RPMI8226 (cell line): ENCODE measurements around the gene SETBP1.

Experiments
- DNase-seq: peaks from one replicate; pipeline ENCODE4 v3.0.0-alpha.2; 2015

The SETBP1 gene

DNA sequence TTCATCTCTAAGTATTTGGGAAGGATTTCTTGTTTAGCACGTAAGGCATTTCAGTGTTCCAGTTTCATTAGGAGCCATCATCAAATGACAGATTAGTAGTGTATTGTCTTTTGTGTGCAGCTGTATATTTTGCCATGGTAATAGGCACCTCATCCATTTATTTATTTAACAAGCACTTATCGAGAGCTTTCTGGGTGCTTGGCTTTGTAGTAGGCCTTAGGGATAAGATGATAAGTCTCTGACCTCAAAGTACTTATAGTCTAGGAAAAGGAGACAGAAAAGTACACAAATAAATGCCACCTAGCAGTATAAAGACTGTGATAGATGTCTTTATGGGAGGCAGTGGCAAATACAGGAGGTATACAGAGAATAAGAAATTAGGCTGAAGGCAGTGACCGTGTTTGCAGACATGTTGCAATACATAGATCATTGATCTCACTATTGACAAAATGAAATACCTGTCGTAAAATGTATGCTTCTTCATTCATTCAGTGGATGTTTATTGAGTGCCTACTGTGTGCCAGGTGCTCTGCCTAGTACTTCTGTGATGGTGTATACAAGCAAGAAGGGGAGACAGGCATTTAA, 265.9 kb downstream of the SETBP1 start:
- no peak for DNase-seq

- no peak for DNase-seq
Observed at GRCh38 chr18:44949967-44950366, 269.3 kb downstream of the SETBP1 start.

- DNase-seq: no peak
Observed at GRCh38 chr18:44950685-44951195, 270.1 kb downstream of the SETBP1 start.

DNA sequence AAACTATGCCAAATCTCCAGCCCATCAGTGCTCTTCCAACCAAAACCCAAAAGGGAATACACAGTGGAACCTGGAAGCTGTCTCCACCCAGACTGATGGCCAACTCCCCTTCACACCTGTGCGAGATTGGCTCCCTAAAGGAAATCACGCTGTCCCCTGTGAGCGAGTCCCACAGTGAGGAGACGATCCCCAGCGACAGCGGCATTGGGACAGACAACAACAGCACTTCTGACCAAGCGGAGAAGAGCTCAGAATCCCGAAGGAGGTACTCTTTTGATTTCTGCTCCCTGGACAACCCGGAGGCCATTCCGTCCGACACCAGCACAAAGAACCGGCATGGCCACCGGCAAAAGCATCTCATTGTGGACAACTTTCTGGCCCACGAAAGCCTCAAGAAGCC, 271.1 kb downstream of the SETBP1 start:
- DNase-seq: no peak

DNA sequence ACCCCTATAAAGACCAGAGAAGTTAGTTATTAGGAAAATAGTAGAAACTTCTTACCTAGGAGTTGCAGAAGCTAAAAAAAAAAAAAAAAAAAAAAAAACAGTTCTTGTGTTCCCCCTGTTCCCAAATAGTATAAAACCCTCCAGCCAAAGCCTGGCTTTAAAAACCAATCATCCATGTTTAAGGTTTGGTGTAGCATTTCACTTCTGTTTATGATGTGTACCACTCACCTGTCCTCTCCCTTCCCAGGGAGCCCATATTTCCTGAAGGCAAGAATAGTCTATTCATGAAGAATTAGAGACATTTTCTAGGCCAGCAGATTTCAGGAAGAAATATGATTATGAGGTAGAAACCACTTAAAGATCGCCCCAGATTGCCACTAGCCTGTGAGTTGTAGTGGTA, 273.6 kb downstream of the SETBP1 start:
- no peak for DNase-seq

- no peak for DNase-seq
Observed at GRCh38 chr18:44955825-44956224, 275.1 kb downstream of the SETBP1 start.

DNA sequence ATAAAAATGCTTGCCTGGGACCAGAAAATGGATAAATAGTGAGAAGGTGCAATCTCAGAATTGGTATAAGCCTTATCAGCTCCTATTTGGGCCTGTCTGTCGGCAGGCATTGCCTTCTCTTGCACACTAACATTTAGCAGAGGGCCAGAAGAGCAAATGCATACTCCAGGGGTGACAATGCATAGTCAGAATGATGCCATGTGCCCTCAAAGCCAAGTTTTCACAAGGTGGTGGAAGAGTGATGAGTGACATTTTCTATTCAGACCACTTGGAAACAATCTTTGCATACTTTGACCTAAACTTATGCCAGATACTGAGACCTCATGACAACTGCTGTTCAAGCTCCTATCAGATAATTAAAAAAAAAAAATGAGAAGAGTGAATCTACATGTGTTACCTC, 276.3 kb downstream of the SETBP1 start:
- DNase-seq: no peak

- DNase-seq: no peak
Observed at GRCh38 chr18:44957461-44957860, 276.8 kb downstream of the SETBP1 start.

- DNase-seq: no peak
Observed at GRCh38 chr18:44958040-44958439, 277.4 kb downstream of the SETBP1 start.

DNA sequence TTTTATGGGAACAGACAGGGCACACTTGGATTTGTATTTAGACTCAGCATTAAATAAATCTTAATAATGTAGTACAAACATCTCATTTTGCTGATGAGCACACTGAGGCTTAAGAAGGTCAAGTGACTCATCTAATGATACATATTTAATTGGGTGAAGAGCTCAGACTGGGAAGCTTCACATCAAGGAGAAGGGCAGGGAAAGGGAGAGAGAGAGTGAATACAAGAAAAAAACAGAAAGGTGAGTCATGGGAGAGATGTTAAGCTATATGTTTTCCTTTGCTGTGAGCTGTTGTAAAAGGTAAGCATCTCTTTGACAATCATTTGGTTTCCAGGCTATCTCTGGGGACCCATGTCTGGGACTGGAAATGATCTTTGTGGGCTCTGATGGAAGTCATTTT, 277.8 kb downstream of the SETBP1 start:
- no peak for DNase-seq

DNA sequence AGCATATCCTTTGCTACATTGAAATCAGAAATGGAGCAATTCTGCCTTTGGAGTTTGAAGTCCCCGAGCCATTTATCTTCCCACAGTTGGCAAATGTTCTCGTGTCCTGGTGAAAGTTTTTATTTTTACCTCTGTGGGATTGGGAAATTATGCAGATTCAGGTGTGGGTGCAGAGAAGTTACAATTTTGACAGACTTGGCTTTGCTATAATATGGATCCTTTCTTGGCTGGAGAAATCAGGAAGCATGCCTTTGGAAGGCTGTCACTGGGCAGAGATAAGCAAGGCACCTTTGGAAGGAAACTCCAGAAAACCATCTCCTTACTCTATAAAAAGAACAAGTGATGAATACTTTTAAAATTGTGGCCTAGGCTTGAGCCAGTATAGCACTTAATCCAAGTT, 278.3 kb downstream of the SETBP1 start:
- no peak for DNase-seq

GRCh38 chr18:44960580-44960979, 279.9 kb downstream of the SETBP1 start:
- DNase-seq: no peak

GRCh38 chr18:44961288-44961995, 280.8 kb downstream of the SETBP1 start:
- DNase-seq: no peak

- no peak for DNase-seq
Observed at GRCh38 chr18:44967599-44967998, 286.9 kb downstream of the SETBP1 start.

GRCh38 chr18:44968336-44968735, 287.6 kb downstream of the SETBP1 start:
- DNase-seq: no peak

- DNase-seq: no peak
Observed at GRCh38 chr18:44969214-44969795, 288.6 kb downstream of the SETBP1 start.

DNA sequence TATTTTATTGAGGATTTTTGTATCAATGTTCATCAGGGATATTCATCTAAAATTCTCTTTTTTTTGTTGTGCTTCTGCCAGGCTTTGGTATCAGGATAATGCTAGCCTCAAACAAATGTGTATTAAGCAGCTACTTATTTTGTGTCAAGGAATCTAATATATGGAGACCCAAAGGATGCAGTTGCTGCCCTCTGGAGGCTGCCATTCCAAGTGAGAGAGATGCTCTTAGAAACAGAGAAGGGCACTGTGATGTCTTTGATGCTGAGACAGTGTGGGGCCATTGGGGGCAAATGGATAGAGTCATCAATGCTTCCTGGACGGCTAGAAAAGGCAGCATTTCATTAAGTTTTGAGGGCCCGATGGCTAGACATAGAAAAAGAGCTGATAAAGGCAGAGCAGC, 292.6 kb downstream of the SETBP1 start:
- DNase-seq: peak; percentile 26

- no peak for DNase-seq
Observed at GRCh38 chr18:44974174-44974573, 293.5 kb downstream of the SETBP1 start.

DNA sequence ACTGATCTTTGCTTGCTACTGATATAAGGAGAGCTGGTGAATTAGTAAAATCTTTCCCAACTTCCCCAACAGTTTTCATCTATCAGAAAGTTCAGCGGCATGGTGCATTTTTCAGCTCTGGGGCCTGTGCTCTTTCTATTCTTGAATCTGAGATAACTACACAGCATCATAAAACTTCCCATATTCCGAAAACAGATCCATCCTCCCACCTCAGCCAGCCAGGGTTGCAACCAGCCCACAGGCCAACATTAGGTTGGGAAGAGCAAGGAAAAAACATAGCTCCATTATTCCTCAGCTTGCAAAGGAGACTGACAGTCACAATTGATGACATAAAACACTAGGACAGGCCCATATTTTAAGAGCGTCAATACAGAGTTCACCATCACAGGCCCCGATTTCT, 297.2 kb downstream of the SETBP1 start:
- no peak for DNase-seq

- DNase-seq: no peak
Observed at GRCh38 chr18:44979748-44980147, 299.1 kb downstream of the SETBP1 start.

- no peak for DNase-seq
Observed at GRCh38 chr18:44981121-44981520, 300.4 kb downstream of the SETBP1 start.

DNA sequence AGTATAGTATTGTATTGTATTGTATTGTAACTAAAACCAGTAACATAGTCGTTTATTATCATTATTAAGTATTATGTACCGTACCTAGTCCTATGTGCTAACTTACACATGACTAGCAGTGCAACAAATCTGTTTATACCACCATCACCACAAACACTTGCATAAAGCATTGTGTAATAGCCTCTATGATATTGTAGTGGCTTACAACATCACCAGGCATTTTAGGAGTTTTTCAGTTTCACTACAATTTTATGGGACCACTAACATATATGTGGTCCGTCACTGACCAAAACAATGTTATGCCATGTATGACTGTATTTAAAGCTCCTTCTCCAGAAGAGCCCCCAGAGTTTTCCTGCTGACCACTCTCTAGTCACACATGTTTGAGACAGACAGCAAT, 306.2 kb downstream of the SETBP1 start:
- no peak for DNase-seq

DNA sequence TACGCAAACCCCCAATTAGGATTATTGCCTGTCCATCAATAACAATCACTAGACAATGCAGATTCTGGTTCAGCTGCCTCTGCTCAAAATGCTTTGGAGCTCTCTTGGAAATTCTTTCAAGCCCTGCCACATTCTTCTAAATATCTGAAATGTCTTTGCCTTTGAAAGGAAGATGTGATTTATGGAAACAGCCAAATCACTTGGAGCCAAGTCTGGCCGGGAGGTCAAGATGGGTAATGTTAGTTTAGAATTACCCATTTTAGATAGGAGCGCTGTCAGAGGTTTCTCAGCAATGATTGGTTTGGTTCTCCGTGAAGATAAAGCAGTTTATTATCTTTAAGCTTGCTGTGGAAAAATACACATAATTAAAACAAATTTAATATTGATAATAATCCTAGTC, 306.7 kb downstream of the SETBP1 start:
- DNase-seq: no peak

- DNase-seq: no peak
Observed at GRCh38 chr18:44988821-44989587, 308.3 kb downstream of the SETBP1 start.
